ENCODE results near the gene MESP1.

GRCh38 chr15:89756897-89757296 lies 5.8 kb upstream of the MESP1 start:
- TF ChIP-seq POLR2A (IDR thresholded peaks at IDR 0.05; ENCODE audit: low read length) (no peak), GATA1 (IDR thresholded peaks at IDR 0.05; ENCODE audit: low read depth, low read length) (no peak)
